HG02623 (cell line): ENCODE measurements around the gene ARFGAP3.
"Not testable (repeated sequence)": the region's sequence is repeated elsewhere in the genome, so short reads cannot be mapped to it uniquely, and the experiment has no call there.

ENCODE experiments used
- ATAC-seq: cut with Tn5 transposase; IDR thresholded peaks from one replicate; pipeline ENCODE4 v1.9.1; 2021; ENCODE audit warnings: moderate library complexity; ENCODE audit not compliant: unreplicated experiment

Gene ARFGAP3

DNA sequence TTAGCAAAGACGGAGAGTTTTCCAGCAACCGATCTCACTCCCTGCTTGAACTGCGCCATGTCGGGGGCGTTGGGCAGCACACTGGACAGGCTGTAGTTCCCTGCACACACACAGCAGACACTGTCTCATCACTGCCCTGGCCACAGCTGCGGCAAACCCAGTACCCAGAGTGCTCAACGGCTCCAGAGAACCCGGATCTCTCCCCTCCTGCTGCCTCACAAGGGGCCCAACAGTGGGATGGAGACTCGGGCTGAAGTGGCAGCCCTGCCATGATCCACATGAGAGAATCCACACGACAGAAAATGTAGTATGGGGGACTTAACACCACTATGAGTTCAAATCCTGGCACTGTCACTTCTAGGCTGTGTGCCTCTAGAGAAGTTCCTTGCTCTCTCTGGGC is 58.0 kb downstream of the ARFGAP3 start:
- ATAC-seq: no peak

DNA sequence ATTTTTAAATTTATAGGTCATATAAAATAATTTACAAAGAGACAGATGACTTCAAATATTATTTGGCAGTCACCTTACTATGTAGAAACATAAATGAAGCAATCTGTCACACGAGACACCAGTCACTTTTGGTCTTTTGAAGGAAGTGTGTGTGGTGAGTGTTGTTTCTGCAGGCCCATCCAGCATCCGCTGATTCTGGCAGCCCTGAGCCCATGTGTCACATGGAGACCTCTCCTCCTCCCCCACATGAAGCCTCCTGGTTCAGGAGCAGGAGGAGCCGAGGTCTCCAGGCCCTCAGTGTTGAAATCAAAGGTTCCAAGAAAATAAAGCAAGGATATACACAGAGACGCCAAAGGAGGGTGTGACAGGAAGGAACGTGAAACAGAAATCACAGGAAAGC is 60.1 kb downstream of the ARFGAP3 start:
- ATAC-seq: no peak

DNA sequence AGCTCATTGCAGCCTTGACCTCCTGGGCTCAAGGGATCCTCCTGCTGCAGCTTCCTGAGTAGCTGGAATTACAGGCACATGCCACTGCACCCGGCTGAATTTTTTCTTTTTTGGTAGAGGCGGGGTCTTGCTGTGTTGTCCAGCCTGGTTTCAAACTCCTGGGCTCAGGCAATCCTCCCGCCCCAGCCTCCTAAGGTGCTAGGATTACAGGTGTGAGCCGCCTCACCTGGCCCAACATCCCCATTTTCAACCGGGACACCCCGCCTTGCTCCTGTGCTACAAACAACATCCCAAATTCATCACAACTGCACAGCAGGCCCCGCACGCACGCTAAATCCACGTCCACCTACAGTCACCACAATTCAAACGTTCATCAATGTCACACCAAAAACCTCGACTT is 61.0 kb downstream of the ARFGAP3 start:
- no peak for ATAC-seq

DNA sequence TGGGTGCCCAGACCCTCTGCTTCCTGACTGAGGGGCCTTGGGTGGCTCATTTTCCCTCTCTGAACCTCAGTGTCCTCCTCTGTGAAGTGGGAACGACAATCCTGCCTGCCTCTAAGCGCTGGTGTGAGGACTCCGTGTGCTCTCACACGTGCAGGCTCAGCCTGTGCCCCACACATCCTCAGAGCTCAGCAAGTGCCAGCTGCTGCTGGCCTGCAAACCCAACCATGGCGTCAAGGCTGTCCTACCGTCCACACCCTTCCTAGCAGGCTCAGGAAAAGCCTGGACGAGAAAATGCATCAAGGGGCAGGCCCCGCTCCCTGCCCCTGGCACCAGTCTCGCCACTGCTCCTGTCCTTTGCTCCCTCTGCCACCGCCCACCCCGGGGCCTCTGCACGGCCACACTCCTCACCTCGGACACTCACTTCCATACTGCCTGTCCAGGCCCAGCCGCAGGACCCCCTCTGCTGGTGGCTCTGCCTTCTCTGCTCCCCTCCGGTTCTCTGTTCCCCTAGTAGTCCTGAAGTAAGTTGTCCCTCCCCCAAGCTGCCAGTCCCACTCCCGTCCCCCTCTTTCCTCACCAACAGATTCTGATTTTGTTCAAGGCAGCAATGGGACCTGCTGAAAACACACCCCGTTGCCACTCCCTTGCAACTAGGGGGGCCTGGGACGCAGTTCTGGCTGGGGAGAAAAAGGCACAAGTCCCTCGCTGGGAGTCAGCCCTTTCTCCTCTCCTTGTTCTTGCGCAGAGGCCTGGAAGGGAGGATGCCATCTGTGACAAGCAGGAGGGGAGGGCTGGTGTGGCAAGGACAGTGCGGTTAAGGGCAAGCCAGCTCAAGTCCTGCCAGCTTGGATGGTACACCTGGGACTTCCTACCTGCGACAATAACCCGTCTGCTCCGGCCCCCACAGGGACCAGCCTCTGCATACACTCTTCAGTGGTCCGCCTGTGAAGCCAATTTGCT is 62.2 kb downstream of the ARFGAP3 start:
- no peak for ATAC-seq

DNA sequence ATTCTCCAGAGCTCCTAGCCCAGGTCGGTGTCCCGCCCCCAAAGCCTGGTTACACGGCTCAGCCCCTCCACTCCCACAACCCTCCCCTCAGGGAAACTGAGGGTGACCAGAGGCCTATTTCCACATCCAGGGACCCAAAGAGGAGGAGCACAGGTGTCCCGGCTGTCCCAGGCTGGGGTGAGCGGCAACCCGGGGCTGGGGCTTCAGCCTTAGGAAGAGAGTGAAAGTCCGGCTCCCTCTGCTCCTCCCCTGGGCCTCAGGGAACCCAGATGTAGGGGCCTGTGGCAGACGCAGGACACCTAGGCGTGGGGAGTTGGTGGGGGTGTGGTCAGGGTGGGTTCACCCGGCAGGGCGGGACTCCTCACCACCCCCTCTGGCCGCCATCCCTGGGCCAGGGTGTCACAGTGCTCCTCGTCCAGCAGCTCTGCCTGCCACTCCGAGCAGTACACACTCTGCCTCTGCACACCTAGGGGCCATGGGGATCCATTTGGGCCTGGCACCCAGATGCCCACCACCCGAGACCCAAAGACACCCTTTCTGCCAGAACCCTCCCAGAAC is 63.1 kb downstream of the ARFGAP3 start:
- no peak for ATAC-seq

DNA sequence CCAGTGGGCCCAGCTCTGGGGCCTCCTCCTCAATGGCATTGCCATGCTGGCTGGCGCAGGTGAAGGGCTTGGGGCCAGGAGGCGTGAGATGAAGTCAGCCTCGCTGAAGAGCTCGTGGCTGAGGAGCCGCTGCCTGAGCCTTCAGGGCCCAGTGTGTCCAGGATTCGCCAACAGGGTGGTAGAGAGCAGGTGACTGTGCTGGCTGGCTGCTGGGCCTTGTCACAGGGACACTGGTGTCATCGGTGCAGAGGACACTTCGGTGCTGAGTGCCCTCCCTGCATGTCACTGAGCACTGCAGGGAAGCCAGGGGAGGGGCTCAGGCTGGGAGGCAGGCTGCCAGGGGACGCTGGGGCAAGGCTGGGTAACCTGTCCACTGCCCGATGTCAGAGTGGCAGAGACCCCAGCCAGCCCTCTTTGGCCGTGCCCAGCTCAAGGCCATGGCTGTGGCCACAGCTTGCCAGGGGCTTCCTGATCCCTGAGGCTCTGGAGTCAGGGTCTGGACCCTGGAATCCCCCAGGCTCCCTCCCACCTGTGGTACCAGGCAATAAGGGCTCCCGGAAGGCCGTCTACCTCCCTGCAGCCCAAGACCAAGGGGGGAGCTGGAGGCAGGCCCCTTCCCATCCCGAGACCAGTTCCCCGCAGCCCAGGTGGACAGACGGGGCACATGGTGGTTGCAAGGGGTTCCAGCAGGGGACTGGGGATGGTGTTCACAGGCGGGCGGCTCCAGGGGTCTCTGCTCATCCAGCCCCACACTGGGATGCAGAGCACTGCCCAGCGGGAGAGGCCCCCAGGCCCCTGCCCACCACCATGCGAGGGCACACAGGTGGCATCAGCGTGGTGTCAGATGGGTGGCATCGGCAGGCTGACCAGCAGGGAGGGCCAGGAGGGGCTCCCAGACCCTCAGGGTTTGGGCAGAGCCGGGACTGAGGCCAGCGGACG is 63.9 kb downstream of the ARFGAP3 start:
- ATAC-seq: no peak

DNA sequence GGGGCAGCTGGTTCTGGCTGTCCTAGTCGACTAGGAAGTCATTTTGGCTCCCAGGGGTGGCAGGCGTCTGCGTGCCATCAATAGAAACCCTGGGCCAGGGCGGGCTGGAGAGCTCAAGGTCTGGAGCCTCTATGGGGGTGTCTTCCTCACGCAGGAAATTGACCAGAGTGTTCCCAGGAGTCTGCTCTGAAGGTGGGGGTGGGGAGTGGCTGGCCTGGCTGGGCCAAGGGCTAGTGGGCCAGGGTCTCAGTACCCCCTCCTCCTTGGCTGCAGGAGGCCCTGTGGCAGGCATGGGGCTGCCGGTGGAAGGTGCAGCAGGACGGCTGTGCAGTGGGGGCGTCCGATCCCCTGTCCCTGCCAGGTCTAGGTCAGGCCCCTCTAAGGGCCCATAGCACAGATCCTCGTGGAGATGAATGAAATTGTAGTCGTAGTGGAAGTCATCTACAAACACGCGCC is 64.6 kb downstream of the ARFGAP3 start:
- ATAC-seq: no peak

DNA sequence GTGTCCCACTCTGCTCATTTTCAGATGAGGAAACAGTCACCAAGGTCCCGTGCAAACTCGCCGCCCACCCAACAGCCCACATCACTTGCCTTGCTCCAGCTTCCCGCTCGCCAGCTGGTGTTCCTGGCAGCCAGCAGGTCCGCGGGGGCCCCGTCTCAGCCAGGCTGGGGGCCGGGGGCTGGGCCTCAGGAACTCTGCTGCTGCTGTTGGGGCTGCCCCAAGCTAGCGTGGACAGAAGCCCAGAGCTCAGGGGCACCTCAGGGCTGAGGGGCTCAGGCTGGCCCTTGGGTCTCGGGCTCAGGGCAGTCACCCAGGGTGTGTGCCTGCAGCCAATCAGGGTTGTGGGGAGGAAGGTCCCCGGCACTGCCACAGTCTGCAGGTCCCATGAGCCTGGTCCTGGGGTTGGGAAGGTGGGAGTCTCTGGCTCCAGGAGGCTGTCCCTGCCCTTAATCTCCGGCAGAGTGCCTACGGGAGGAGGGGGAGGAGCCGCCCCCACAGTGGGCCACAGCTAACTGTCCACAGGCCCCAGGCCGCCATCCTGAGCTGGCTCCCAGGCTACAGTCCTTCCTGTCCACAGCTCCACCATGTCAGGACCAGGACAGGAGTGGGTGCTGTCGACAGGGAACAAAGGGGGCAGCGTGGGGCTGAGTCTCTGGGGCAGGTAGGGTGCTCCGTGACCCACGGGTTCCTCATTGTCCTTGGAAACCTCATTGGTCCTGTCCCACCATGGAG is 65.2 kb downstream of the ARFGAP3 start:
- ATAC-seq: no peak

DNA sequence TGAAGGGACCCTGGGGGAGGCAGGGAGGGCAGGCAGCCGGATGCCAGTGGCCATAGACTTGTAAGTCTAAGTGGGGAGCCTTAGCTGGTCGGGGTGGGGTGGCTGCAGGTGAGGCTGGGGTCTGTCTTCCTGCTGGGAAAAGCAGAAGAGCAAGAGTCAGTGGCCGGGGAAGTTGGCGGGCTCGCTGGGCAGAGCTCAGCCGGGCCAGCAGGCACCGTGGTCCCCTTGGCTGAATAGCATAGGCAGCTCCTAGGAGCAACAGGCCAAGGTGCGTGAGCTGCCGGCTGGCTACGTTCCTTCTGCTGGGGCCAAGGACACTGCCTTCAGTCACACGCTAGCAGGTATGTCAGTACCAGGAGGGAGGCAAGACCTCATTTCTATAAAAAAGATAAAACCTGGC is 68.6 kb downstream of the ARFGAP3 start:
- ATAC-seq: no peak

DNA sequence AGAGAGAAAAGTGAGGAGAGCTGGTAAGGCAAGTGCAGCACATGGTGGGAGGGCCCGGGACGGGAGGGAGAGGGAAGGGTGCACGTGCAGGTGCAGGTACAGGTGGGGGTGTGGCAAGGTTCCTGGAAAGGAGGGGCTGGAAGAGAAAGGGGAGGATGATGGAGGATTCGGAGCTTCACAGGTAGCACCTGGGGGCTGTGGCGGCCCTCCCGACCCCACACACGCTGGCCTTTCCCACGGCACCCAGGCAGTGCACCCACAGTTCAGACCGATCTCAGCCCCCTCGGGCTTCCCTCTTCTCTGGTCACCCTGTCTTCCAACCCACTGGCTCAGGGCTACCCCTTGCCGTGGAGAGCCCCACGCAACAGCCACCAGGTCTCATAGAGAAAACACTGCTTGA is 69.1 kb downstream of the ARFGAP3 start:
- ATAC-seq: no peak

DNA sequence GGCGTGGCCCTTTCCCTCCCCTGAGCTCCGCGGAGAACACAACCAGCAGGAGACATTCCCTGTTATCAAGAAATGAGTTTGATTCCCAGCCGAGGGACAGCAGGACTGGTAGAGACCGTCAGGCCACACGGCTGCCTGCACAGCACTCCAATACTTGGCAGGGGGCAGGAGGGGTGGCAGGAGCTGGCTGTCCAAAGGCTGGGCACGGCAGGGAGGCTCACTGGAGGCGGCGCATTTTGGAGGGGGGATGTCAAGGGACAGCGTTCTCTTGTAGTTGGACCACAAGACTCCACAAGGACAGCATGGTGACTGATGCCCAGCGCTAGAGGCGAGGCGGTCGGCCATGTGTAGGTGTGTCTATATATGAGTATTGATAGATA is 69.7 kb downstream of the ARFGAP3 start:
- no peak for ATAC-seq

DNA sequence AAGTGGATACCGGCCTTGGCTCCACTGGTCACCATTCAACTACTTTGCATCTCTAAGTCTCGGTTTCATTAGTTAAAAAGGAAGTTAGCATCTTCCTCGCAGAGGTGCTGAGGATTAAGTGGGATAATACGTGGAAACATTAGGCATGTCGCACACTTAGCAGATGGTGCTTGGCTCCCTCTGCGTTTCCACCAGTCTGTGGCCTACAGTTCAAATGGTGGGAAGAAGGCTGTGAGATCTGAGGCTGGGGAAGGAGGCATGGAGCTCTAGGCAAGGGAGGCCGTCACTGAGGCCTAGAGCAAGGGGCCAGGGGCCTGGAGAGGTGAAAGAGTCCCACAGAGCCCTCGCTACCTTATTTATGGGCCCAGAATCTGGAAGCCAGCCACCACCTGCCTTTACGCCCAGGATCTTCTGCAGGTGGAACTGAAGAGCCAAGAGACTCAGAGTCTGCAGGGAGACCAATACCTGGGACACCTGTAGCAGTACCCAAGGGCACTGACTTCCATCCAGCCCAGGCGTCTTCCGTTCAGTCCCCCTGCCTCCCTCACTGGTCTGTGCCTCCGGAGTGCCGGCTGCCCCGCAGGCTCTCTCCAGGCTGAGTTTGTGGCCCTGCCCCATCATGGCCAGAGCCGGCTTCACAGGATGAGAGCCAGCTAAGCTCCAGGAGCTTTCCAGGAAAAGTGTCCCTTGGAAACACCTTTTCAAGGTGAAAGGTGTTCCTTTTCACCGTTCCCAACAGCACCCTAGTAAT is 70.3 kb downstream of the ARFGAP3 start:
- no peak for ATAC-seq

DNA sequence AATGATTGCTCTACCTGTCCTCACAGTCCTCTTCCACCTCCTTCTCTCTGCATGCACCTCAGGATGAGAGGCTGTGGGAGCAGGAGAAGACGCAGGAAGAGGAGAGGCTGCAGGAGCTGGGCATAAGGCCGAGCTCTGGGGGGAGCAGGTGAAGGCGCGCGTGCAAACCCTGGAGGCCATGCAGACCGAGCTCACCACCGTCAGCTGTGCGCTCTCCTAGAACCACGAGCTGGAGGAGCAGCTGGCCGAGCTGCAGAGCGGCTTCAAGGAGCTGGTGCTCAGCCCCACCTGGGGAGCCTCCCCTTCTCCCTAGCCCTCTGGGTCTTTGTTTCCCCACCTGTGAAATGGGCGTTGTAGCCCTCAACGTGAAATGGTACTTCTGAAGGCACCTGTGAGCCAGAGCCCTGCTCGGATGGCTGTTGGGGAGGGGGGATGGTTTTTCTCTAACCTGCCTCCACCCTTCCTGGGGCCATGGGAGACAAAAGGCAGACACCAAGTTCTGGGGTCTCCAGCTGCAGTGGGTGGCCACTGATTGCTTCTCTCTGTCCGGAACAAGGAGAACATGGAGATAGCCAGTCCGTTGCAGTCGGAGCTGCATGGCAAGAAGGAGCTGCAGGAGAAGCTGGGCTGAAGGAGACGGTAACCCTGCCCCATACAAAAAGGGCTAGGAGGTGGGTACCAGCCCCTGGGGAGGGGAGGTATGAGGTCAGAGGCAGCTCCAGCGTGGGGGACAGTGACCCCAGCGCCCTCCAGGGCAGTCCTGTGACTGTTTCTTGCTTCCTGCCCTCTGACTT is 71.2 kb downstream of the ARFGAP3 start:
- ATAC-seq: no peak

DNA sequence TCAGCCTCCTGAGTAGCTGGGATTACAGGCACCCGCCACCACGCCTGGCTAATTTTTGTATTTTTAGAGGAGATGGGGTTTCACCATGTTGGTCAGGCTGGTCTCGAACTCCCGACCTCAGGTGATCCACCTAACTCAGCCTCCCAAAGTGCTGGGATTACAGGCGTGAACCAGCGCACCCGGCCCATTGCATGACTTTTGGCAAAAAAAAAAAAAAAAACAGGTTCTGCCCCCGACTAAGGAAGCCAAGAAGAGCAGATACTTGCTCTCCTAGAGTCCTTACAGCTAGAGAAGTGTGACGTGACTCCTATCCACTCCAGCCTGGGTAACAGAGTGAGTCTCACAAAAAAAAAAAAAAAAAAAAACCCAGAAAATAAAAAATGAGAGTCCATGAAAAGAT is 74.8 kb downstream of the ARFGAP3 start:
- ATAC-seq: not testable (repeated sequence)

DNA sequence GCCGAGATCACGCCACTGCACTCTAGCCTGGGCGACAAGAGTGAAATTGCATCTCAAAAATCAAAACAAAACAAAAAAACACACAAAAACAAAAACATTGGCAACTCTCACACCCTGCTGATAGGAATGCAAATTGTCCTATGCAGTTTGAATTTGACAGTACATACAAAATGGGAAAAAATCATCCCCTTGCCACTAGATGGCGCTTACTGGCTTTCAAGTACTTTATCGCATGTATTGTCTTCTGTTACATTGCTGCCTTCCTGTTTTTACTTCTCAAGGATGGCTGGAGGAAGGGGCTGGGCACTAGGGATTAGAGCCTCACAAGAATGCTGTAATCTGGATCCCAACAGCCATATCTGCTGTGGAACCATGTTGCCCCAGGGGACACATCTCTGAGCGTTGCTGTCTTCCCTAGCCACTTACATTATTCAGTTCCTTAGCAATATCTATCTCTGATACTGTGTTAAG is 77.0 kb downstream of the ARFGAP3 start:
- ATAC-seq: no peak

DNA sequence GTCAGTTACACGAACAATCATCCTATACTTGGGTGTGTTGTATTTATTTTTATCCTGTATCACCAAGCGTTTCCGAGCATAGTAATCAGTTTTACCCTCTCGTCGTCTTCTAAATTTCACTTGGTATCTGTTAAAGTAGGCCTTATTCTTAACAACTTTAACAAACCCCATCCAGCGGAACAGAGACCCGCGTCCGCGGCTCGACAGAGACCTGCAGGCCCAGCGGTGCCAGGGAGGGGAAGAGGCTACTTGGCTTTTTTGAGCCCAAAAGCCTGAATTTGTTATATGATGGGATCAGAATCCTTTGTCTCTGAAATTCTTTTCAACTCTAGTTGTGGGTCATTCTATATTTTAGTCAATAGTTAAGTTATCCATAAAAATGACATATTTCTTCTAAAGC is 79.9 kb downstream of the ARFGAP3 start:
- ATAC-seq: no peak

DNA sequence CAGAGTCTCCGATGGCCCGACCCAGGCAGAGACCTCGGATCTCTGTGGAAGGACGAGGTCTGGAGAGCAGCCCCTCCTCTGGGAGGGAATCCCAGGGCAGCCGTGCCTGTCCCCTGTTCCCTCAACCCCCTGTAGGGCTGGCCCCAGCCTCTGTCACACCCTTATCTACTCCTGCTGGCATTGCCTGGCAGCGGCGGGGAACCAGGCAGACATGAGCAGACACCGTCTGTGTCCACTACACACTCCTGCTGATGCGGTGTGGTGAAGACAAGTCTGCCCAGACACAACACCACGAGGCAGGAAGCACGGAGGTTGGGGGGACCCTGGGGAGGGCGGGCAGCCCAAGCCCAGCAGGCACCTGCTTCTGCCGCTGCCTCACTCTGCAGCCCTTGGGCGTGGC is 83.9 kb downstream of the ARFGAP3 start:
- ATAC-seq: no peak

DNA sequence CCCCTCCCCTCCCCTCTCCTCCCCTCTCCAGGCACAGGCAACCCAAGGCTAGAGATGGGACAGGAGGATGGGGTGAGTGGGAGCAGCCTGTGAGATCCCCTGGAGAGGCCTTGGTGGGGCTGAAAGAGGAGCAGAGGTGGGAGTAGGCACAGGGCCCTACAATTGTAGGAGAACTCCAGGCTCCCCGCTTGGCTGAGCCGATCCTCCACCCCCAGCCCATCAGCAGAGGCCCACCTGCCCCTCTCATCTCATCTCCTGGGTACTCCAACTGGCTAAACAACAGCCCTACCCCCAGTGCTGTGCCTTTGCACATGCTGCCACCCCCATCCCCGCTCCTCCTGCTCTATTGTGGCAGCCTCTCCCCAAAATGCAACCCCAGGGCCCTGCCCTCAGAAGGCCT is 84.4 kb downstream of the ARFGAP3 start:
- ATAC-seq: no peak
